HCT116 (cell line): ENCODE results near the gene SLC6A7. TPM values are rescaled to one million over a fixed set of nuclear protein-coding genes. Genes with fewer than 3 reads are reported as not detected.

Experiments
- ATAC-seq: fragments of 200-7000 bp; cut with Tn5 transposase; 2 replicates; pipeline ENCODE4 v1.9.1; 2020; ENCODE audit warnings: mild to moderate bottlenecking, moderate library complexity
- BruUV-seq: library from RNA; stranded (reverse); fragments of 400-500 nt; replicated peaks from 2 replicates; lab custom pipeline; 2021; lab: Mats Ljungman, UMichigan
- CTCF ChIA-PET: fragments of 300-600 bp; sonication (Branson Sonifier 250); formaldehyde crosslinking; loops from one replicate; lab custom pipeline; 2021; ENCODE audit warnings: antibody characterized with exemption; lab: Charles Lee
- POLR2A ChIA-PET: fragments of 300-600, 350-600 bp; sonication (Branson Sonifier 250); formaldehyde crosslinking; loops from one replicate; lab custom pipeline; 2021; ENCODE audit warnings: antibody characterized with exemption; lab: Charles Lee
- RAD21 ChIA-PET, 2 experiments: fragments of 300-600 bp; sonication (Branson Sonifier 250); formaldehyde crosslinking; loops; one replicate each; lab custom pipeline; 2023; ENCODE audit warnings: low total read pairs in 2 of 2; ENCODE audit not compliant: uncharacterized antibody in 2 of 2, unreplicated experiment in 2 of 2, low non-redundant PET in 1 of 2; lab: Charles Lee
- DNase-seq: peaks from one replicate; pipeline ENCODE4 v3.0.0-alpha.2; 2010; ENCODE audit warnings: low read depth, low spot score
- H2AFZ ChIP-seq: fragments of 200-600 bp; shearing (Covaris generic), sonication (generic); 2 replicates; pipeline ENCODE4 v1.6.1; 2017; ENCODE audit warnings: low read depth, mixed run types, mixed read lengths, antibody characterized with exemption, low read length; ENCODE audit not compliant: poor library complexity, severe bottlenecking
- H3K27ac ChIP-seq: 2 replicates; pipeline ENCODE4 v1.5.1; 2012; ENCODE audit warnings: low read depth, low read length
- H3K27me3 ChIP-seq: fragments of 200-600 bp; sonication (generic); 2 replicates; pipeline ENCODE4 v1.6.1; 2016; ENCODE audit warnings: mixed run types, low read length, mixed read lengths; ENCODE audit not compliant: insufficient read depth
- H3K36me3 ChIP-seq, 2 experiments: fragments of 200-500 bp in 1 of 2; fragments of 200-600 bp in 1 of 2; sonication (Bioruptor generic) in 1 of 2; sonication (generic) in 1 of 2; 2 replicates each; pipeline versions ENCODE4 v1.5.1 to v1.6.1; 2014 to 2016; ENCODE audit warnings: low read length in 2 of 2, inconsistent platforms in 1 of 2, mixed read lengths in 1 of 2, mixed run types in 1 of 2; ENCODE audit not compliant: insufficient read depth in 2 of 2, control insufficient read depth in 1 of 2
- H3K4me1 ChIP-seq, 2 experiments: fragments of 200-600 bp in 1 of 2; sonication (generic) in 1 of 2; 2 replicates each; pipeline versions ENCODE4 v1.5.1 to v1.6.1; 2012 to 2017; ENCODE audit warnings: low read length in 2 of 2, inconsistent platforms in 1 of 2, mild to moderate bottlenecking in 1 of 2, mixed read lengths in 1 of 2, mixed run types in 1 of 2, moderate library complexity in 1 of 2; ENCODE audit not compliant: insufficient read depth in 2 of 2, control insufficient read depth in 1 of 2
- H3K4me2 ChIP-seq: fragments of 200-600 bp; sonication (generic); 2 replicates; pipeline ENCODE4 v1.6.1; 2017; ENCODE audit warnings: mixed run types, low read length, mixed read lengths
- H3K4me3 ChIP-seq, 2 experiments: fragments of 200-600 bp in 1 of 2; sonication (generic) in 1 of 2; replicated peaks in 1 of 2; 2 replicates each; pipeline ENCODE4 v1.5.1; 2011 to 2016; ENCODE audit warnings: low read length in 2 of 2, control low read depth in 1 of 2, low read depth in 1 of 2, mild to moderate bottlenecking in 1 of 2, mixed read lengths in 1 of 2, mixed run types in 1 of 2
- H3K79me2 ChIP-seq: fragments of 200-600 bp; sonication (generic); 2 replicates; pipeline ENCODE4 v1.6.1; 2017; ENCODE audit warnings: mild to moderate bottlenecking, mixed run types, low read length, moderate library complexity, mixed read lengths; ENCODE audit not compliant: insufficient read depth
- H3K9ac ChIP-seq: fragments of 200-600 bp; sonication (generic); 2 replicates; pipeline ENCODE4 v1.6.1; 2016; ENCODE audit warnings: low read length, mixed read lengths
- H3K9me2 ChIP-seq: fragments of 200-600 bp; sonication (generic), shearing (Covaris generic); 2 replicates; pipeline ENCODE4 v1.6.1; 2017; ENCODE audit warnings: mixed run types, mild to moderate bottlenecking, moderate library complexity; ENCODE audit not compliant: insufficient read depth
- H3K9me3 ChIP-seq, 2 experiments: fragments of 200-500 bp in 1 of 2; fragments of 200-600 bp in 1 of 2; sonication (Bioruptor generic) in 1 of 2; sonication (generic) in 1 of 2; 2 replicates each; pipeline ENCODE4 v1.6.1; 2014 to 2017; ENCODE audit warnings: low read length in 2 of 2, mixed read lengths in 2 of 2, inconsistent platforms in 1 of 2, low read depth in 1 of 2, mild to moderate bottlenecking in 1 of 2, mixed run types in 1 of 2, moderate library complexity in 1 of 2; ENCODE audit not compliant: control insufficient read depth in 1 of 2, insufficient read depth in 1 of 2
- H4K20me1 ChIP-seq: fragments of 200-600 bp; sonication (generic), shearing (Covaris generic); 2 replicates; pipeline ENCODE4 v1.6.1; 2017; ENCODE audit warnings: mixed run types, mild to moderate bottlenecking, moderate library complexity; ENCODE audit not compliant: insufficient read depth
- CEBPB ChIP-seq: IDR thresholded peaks from 2 replicates; pipeline ENCODE4 v1.6.1; 2012; ENCODE audit warnings: low read depth
- EZH2phosphoT487 ChIP-seq: fragments of 200-600 bp; IDR thresholded peaks from 2 replicates; pipeline ENCODE4 v1.6.1; 2018; ENCODE audit warnings: antibody characterized with exemption, borderline replicate concordance
- JUND ChIP-seq: IDR thresholded peaks from 2 replicates; pipeline ENCODE4 v1.6.1; 2012
- POLR2A ChIP-seq: IDR thresholded peaks from 2 replicates; pipeline ENCODE4 v1.7.0; 2011; ENCODE audit warnings: borderline replicate concordance; ENCODE audit not compliant: insufficient read depth, insufficient read length; ENCODE audit errors: extremely low read depth
- RAD21 ChIP-seq: IDR thresholded peaks from 2 replicates; pipeline ENCODE4 v1.6.1; 2012; ENCODE audit warnings: low read depth, mild to moderate bottlenecking
- SRF ChIP-seq: IDR thresholded peaks from 2 replicates; pipeline ENCODE4 v1.6.1; 2012; ENCODE audit warnings: low read depth
- YY1 ChIP-seq: IDR thresholded peaks from 2 replicates; pipeline ENCODE4 v1.6.1; 2011; ENCODE audit warnings: low read length, low read depth, moderate library complexity, mild to moderate bottlenecking; ENCODE audit not compliant: insufficient replicate concordance; ENCODE audit errors: extremely low read depth
- ZFX ChIP-seq: fragments of 450-650 bp; IDR thresholded peaks from 2 replicates; pipeline ENCODE4 v1.6.1; 2017
- intact Hi-C: fragments of 100-400 bp; cut with micrococcal nuclease; formaldehyde crosslinking; loops from 2 replicates; pipeline ENCODE4 v1.10.0; 2022
- total RNA-seq: library from RNA; stranded (reverse); gene quantifications from one replicate; pipeline ENCODE4 v1.2.1, GENCODE V29; 2021; ENCODE audit not compliant: unreplicated experiment

The SLC6A7 gene
- total RNA-seq, 1 experiment from 2014 or later: not detected

- TF ChIP-seq SRF (no peak), JUND (no peak)
- TF ChIP-seq, all 23 proteins: peak for 0
- Histone ChIP-seq H3K27me3 (no peaks in the 10 kb centered on the region), H3K4me2 (no peak overlapping the region), H2AFZ (no peak overlapping the region), H3K27ac (no peak overlapping the region), H3K4me1 (no peaks in the 10 kb centered on the region), H4K20me1 (no peaks in the 10 kb centered on the region), H3K9ac (no peak overlapping the region), H3K9me2 (no peaks in the 10 kb centered on the region), H3K36me3 (no peaks in the 10 kb centered on the region), H3K9me3 (no peaks in the 10 kb centered on the region), H3K4me3 (no peak overlapping the region), H3K79me2 (no peaks in the 10 kb centered on the region)
- DNase-seq: no peak
- ChIA-PET CTCF (no interaction called here), RAD21 (no interaction called here), POLR2A (no interaction called here)
- intact Hi-C loops: no loop called here
- 0 out of 2 replicates have a peak, but pooled peaks have one; percentile 19 for ATAC-seq
- no TSS peak for BruUV-seq
Observed at GRCh38 chr5:150245111-150245789, 55.4 kb downstream of the SLC6A7 start.

- no peaks in the 10 kb centered on the region for H3K9me2 ChIP-seq
- H2AFZ ChIP-seq: no peak overlapping the region
- TF ChIP-seq YY1: no peak
- TF ChIP-seq CEBPB: no peak
- TF ChIP-seq JUND: no peak
- no peak for TF ChIP-seq RAD21
- no peak for TF ChIP-seq POLR2A
- no peak for TF ChIP-seq EZH2phosphoT487
- TF ChIP-seq ZFX: no peak
- no peak overlapping the region for H3K4me2 ChIP-seq
- no peaks in the 10 kb centered on the region for H3K79me2 ChIP-seq
- H3K9me3 ChIP-seq: no peaks in the 10 kb centered on the region
- no TSS peak for BruUV-seq
- POLR2A ChIA-PET: no interaction called here
- H4K20me1 ChIP-seq: no peaks in the 10 kb centered on the region
- RAD21 ChIA-PET: no interaction called here
- no peaks in the 10 kb centered on the region for H3K36me3 ChIP-seq
- intact Hi-C loops: no loop called here
- CTCF ChIA-PET: no interaction called here
- H3K27me3 ChIP-seq: no peaks in the 10 kb centered on the region
- H3K9ac ChIP-seq: no peak overlapping the region
- no peaks in the 10 kb centered on the region for H3K4me1 ChIP-seq
- H3K27ac ChIP-seq: no peak overlapping the region
- H3K4me3 ChIP-seq: no peak overlapping the region
- DNase-seq (no peak), ATAC-seq (no peak)
Observed at GRCh38 chr5:150245808-150246207, 55.9 kb downstream of the SLC6A7 start.
